DND-41 (cell line): ENCODE measurements around the gene COX7A1.

Source experiments
- ATAC-seq: fragments of 200-7000 bp; cut with Tn5 transposase; 3 replicates; pipeline ENCODE4 v1.9.1; 2021; ENCODE audit warnings: low read depth; ENCODE audit not compliant: insufficient read depth
- DNase-seq: peaks from one replicate; pipeline ENCODE4 v3.0.0-alpha.2; 2020
- H2AFZ ChIP-seq: 2 replicates; pipeline ENCODE4 v1.6.0; 2012; ENCODE audit warnings: low read depth, low read length
- H3K27ac ChIP-seq: 2 replicates; pipeline ENCODE4 v1.5.1; 2012; ENCODE audit warnings: low read length, inconsistent platforms
- H3K27me3 ChIP-seq: fragments of 200-600 bp; sonication (generic); 2 replicates; pipeline ENCODE4 v1.6.0; 2012; ENCODE audit warnings: low read length, mild to moderate bottlenecking, inconsistent platforms; ENCODE audit not compliant: insufficient read depth, poor library complexity
- H3K36me3 ChIP-seq: 2 replicates; pipeline ENCODE4 v1.5.1; 2012; ENCODE audit warnings: low read length, inconsistent platforms; ENCODE audit not compliant: insufficient read depth
- H3K4me1 ChIP-seq: 2 replicates; pipeline ENCODE4 v1.5.1; 2012; ENCODE audit warnings: mild to moderate bottlenecking, low read length; ENCODE audit not compliant: insufficient read depth
- H3K4me2 ChIP-seq: 2 replicates; pipeline ENCODE4 v1.6.0; 2012; ENCODE audit warnings: mild to moderate bottlenecking, moderate library complexity, low read length, inconsistent platforms; ENCODE audit not compliant: insufficient read depth
- H3K4me3 ChIP-seq, 2 experiments: fragments of 200-600 bp in 1 of 2; shearing (Covaris generic) in 1 of 2; 2 replicates each; pipeline ENCODE4 v1.5.1; 2012 to 2016; ENCODE audit warnings: inconsistent platforms in 2 of 2, low read length in 2 of 2, mild to moderate bottlenecking in 2 of 2, low read depth in 1 of 2, moderate library complexity in 1 of 2
- H3K79me2 ChIP-seq: 2 replicates; pipeline ENCODE4 v1.6.0; 2012; ENCODE audit warnings: low read length, inconsistent platforms; ENCODE audit not compliant: insufficient read depth
- H3K9ac ChIP-seq: 2 replicates; pipeline ENCODE4 v1.6.0; 2012; ENCODE audit warnings: low read depth, mild to moderate bottlenecking, inconsistent platforms, low read length, moderate library complexity
- H3K9me3 ChIP-seq: 2 replicates; pipeline ENCODE4 v1.5.1; 2012; ENCODE audit warnings: low read length, moderate library complexity, mild to moderate bottlenecking, inconsistent platforms; ENCODE audit not compliant: insufficient read depth, severe bottlenecking
- H4K20me1 ChIP-seq: 2 replicates; pipeline ENCODE4 v1.6.0; 2012; ENCODE audit warnings: low read length; ENCODE audit not compliant: insufficient read depth
- EZH2 ChIP-seq: IDR thresholded peaks from 3 replicates; pipeline ENCODE4 v1.6.1; 2012; ENCODE audit warnings: borderline replicate concordance, low read depth, mild to moderate bottlenecking, moderate library complexity, low read length, inconsistent platforms; ENCODE audit not compliant: severe bottlenecking
- TF ChIP-seq, protein P1 (sequence below): IDR thresholded peaks from 2 replicates; pipeline ENCODE4 v1.5.1; 2012; ENCODE audit warnings: borderline replicate concordance, low read length, moderate library complexity, mild to moderate bottlenecking; ENCODE audit not compliant: poor library complexity, severe bottlenecking; ENCODE audit errors: extremely low read depth

The COX7A1 gene

DNA sequence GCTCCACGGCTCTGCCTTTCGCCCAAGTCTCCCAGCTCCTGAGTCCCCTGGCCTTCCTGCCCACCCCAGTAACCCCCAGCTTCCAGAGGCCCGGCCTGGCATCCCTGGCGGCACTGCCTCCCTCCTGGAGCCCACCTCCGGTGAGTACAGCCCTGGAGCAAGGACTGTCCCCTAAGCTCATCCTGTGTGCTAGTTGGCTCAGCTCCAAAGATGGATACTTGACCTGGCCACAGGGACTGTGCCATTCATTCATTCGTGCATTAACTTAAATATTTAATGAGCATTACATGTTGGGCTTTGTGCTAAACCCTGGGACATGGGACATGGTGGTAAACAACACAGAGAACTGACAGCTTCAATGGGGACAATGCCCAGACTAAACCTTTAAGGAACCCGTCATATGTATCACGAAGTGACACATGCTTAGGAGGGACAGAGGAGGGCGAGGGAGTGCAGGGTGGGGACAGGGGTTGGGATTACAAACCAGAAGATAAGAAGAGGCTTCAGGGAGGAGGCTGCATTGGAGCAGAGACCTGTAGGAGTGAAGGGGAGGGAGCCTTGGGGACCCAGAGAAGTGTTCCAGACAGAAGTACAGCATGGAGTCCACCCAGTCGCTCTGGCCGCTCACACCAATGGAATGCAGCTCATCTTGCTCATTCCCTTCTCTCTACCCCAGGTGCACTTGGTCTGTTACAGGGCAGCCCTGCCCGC lies 48.2 kb downstream of the COX7A1 start:
- Histone ChIP-seq H3K27ac (no peak overlapping the region), H2AFZ (no peak overlapping the region), H3K4me1 (no peaks in the 10 kb centered on the region), H3K4me3 (no peak overlapping the region), H3K9ac (no peak overlapping the region), H4K20me1 (peaks cover 34% of the 10 kb centered on the region), H3K79me2 (no peaks in the 10 kb centered on the region), H3K4me2 (no peak overlapping the region), H3K9me3 (no peaks in the 10 kb centered on the region), H3K27me3 (no peaks in the 10 kb centered on the region), H3K36me3 (peaks cover 83% of the 10 kb centered on the region)
- ATAC-seq (no peak), DNase-seq (no peak)
- TF ChIP-seq, protein P1, sequence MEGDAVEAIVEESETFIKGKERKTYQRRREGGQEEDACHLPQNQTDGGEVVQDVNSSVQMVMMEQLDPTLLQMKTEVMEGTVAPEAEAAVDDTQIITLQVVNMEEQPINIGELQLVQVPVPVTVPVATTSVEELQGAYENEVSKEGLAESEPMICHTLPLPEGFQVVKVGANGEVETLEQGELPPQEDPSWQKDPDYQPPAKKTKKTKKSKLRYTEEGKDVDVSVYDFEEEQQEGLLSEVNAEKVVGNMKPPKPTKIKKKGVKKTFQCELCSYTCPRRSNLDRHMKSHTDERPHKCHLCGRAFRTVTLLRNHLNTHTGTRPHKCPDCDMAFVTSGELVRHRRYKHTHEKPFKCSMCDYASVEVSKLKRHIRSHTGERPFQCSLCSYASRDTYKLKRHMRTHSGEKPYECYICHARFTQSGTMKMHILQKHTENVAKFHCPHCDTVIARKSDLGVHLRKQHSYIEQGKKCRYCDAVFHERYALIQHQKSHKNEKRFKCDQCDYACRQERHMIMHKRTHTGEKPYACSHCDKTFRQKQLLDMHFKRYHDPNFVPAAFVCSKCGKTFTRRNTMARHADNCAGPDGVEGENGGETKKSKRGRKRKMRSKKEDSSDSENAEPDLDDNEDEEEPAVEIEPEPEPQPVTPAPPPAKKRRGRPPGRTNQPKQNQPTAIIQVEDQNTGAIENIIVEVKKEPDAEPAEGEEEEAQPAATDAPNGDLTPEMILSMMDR, result no peak
- TF ChIP-seq EZH2, result no peak

DNA sequence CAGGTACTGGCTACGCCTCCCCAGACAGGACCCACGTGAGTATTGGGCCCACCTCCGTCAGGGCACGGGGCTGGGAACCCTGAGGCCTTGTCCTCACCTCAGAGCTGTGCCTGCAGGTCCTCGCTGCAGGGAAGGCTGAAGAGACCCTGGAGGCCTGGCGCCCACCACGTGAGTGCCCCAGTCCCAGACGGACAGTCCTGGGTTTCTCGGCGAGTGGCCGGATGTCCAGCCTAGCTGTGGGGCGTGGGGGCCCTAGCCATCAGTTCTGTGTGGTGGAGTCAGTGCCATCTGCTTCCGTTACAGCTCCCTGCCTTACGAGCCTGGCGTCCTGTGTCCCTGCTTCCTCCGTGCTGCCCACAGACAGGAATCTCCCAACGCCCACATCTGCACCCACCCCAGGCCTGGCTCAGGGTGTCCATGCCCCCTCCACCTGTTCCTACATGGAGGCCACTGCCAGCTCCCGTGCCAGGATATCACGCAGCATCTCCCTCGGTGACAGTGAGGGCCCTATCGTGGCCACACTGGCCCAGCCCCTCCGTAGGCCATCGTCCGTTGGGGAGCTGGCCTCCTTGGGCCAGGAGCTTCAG lies 49.1 kb downstream of the COX7A1 start:
- Histone ChIP-seq H3K9ac (no peak overlapping the region), H3K4me1 (no peaks in the 10 kb centered on the region), H3K9me3 (no peaks in the 10 kb centered on the region), H3K36me3 (peaks cover 90% of the 10 kb centered on the region), H3K27ac (no peak overlapping the region), H3K79me2 (no peaks in the 10 kb centered on the region), H3K4me2 (no peak overlapping the region), H3K27me3 (no peaks in the 10 kb centered on the region), H3K4me3 (no peak overlapping the region), H4K20me1 (peaks cover 33% of the 10 kb centered on the region), H2AFZ (no peak overlapping the region)
- TF ChIP-seq EZH2, result no peak
- TF ChIP-seq, protein P1, result no peak
- ATAC-seq (no peak), DNase-seq (no peak)

DNA sequence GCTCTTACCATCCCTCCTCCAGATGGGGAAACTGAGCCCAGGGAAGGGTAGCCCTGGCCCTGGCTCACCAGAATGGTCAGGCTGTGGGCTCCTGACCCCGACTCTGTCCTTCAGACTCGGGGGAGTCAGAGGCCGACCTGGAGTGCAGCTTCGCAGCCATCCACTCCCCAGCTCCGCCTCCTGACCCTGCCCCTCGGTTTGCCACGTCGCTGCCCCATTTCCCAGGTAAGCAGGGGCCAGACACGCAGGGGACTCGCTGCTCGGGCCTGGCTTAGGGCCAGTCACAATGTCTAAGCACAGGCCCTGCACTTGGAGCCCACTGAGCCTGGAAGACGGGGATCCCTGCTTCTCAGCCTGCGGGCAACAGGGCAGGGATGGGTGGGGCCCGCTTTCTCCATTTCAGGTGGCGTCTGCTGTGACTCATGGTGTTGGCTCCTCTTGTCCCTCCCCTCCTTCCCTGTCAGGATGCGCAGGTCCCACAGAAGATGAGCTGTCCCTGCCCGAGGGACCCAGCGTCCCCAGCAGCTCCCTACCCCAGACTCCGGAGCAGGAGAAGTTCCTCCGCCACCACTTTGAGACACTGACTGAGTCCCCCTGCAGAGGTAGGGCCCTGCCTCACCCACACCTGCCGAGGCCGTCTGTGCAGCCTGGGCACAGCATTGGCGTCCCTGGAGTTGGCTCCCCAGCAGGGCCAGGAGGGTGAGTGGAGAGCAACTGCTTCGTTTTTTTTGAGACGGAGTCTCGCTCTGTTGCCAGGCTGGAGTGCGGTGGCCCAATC lies 50.5 kb downstream of the COX7A1 start:
- no peak overlapping the region for H3K27ac ChIP-seq
- peaks cover 31% of the 10 kb centered on the region for H4K20me1 ChIP-seq
- TF ChIP-seq, protein P1, result no peak
- no peak for TF ChIP-seq EZH2
- DNase-seq (no peak), ATAC-seq (no peak)
- H3K4me3 ChIP-seq, result no peak overlapping the region
- no peak overlapping the region for H3K9ac ChIP-seq
- H3K4me2 ChIP-seq, result no peak overlapping the region
- H2AFZ ChIP-seq, result no peak overlapping the region
- no peaks in the 10 kb centered on the region for H3K27me3 ChIP-seq
- peaks cover 96% of the 10 kb centered on the region for H3K36me3 ChIP-seq
- no peaks in the 10 kb centered on the region for H3K79me2 ChIP-seq
- no peaks in the 10 kb centered on the region for H3K9me3 ChIP-seq
- H3K4me1 ChIP-seq, result no peaks in the 10 kb centered on the region
